Hematopoietic multipotent progenitor cell treated with erythropoietin and hydrocortisone succinate and interleukin-3 and kit ligand, for 17 days (in vitro differentiated cells): ENCODE data around the gene LRG1.
"Not testable (repeated sequence)": the region's sequence is repeated elsewhere in the genome, so short reads cannot be mapped to it uniquely, and the experiment has no call there.

Experiments used
- DNase-seq: peaks from one replicate; pipeline ENCODE4 v3.0.0-alpha.2; 2015; ENCODE audit warnings: low spot score

LRG1 gene

GRCh38 chr19:4550479-4551050, 10.7 kb upstream of the LRG1 start:
- DNase-seq: no peak

- DNase-seq: no peak
These were observed 10.2 kb upstream of the LRG1 start for GRCh38 chr19:4550018-4550417.

- DNase-seq: no peak
These were observed 8.4 kb upstream of the LRG1 start for GRCh38 chr19:4548238-4548584.

GRCh38 chr19:4547303-4548237, 7.7 kb upstream of the LRG1 start:
- DNase-seq: peak; percentile 37

- no peak for DNase-seq
These were observed 4.2 kb upstream of the LRG1 start for GRCh38 chr19:4543842-4544647.

- DNase-seq: no peak
These were observed 3.3 kb upstream of the LRG1 start for GRCh38 chr19:4542896-4543841.

GRCh38 chr19:4541806-4542145, 1.9 kb upstream of the LRG1 start:
- not testable (repeated sequence) for DNase-seq

GRCh38 chr19:4541114-4541805, 1.4 kb upstream of the LRG1 start:
- no peak for DNase-seq

- no peak for DNase-seq
These were observed 605 bp downstream of the LRG1 start for GRCh38 chr19:4539169-4539692.

GRCh38 chr19:4538601-4538954, 1.3 kb downstream of the LRG1 start:
- no peak for DNase-seq

GRCh38 chr19:4537953-4538600, 1.8 kb downstream of the LRG1 start:
- no peak for DNase-seq

- no peak for DNase-seq
These were observed 3.0 kb downstream of the LRG1 start for GRCh38 chr19:4536798-4537197.

- peak; percentile 63 for DNase-seq
These were observed 4.8 kb downstream of the LRG1 start, which contains the start of gene PLIN5 for GRCh38 chr19:4534836-4535658. Gene PLIN5, minus strand, starts transcription at chr19:4535224. Its CDS starts 1,150 bp downstream, at chr19:4534074.

- no peak for DNase-seq
These were observed 5.9 kb downstream of the LRG1 start for GRCh38 chr19:4533835-4534424.

- no peak for DNase-seq
These were observed 6.5 kb downstream of the LRG1 start for GRCh38 chr19:4533334-4533733.

- no peak for DNase-seq
These were observed 8.2 kb downstream of the LRG1 start for GRCh38 chr19:4531562-4532165.

GRCh38 chr19:4529924-4530522, 9.8 kb downstream of the LRG1 start:
- DNase-seq: no peak

GRCh38 chr19:4528843-4529242, 11.0 kb downstream of the LRG1 start:
- no peak for DNase-seq
